Common myeloid progenitor, CD34-positive (primary cell): ENCODE results near the gene KSR2.

ENCODE experiments used
- CTCF ChIA-PET: fragments of 350-600 bp; sonication (Branson Sonifier 250); formaldehyde crosslinking; loops from one replicate; lab custom pipeline; 2021; ENCODE audit warnings: antibody characterized with exemption; lab: Charles Lee
- POLR2A ChIA-PET: fragments of 350-600 bp; sonication (Branson Sonifier 250); formaldehyde crosslinking; loops from one replicate; lab custom pipeline; 2021; ENCODE audit warnings: antibody characterized with exemption; lab: Charles Lee
- DNase-seq, 3 donors: peaks; one replicate each; pipeline versions ENCODE4 v3.0.0 to v3.0.0-alpha.2; 2013
- H3K27ac ChIP-seq, 2 experiments: 1 replicate in 1 of 2; 2 replicates in 1 of 2; pipeline ENCODE4 v1.7.0; 2013; ENCODE audit warnings: inconsistent platforms in 2 of 2, low read length in 2 of 2, mild to moderate bottlenecking in 2 of 2, low read depth in 1 of 2, moderate library complexity in 1 of 2; ENCODE audit not compliant: severe bottlenecking in 2 of 2, insufficient read depth in 1 of 2, poor library complexity in 1 of 2
- H3K27me3 ChIP-seq, 5 experiments: replicated peaks in 2 of 5; 1 replicate in 3 of 5; 2 replicates in 2 of 5; pipeline versions ENCODE4 v1.6.1 to v1.7.0; 2013; ENCODE audit warnings: low read length in 4 of 5, mild to moderate bottlenecking in 2 of 5, moderate library complexity in 2 of 5, inconsistent platforms in 1 of 5; ENCODE audit not compliant: insufficient read depth in 5 of 5, control insufficient read depth in 4 of 5
- H3K36me3 ChIP-seq, 4 experiments: 1 replicate in 2 of 4; 2 replicates in 2 of 4; pipeline versions ENCODE4 v1.6.1 to v1.7.0; 2013; ENCODE audit warnings: low read length in 3 of 4, control low read depth in 1 of 4, mild to moderate bottlenecking in 1 of 4; ENCODE audit not compliant: control insufficient read depth in 4 of 4, insufficient read depth in 4 of 4
- H3K4me1 ChIP-seq, 4 experiments: 1 replicate in 3 of 4; 2 replicates in 1 of 4; pipeline versions ENCODE4 v1.6.1 to v1.7.1; 2013; ENCODE audit warnings: low read length in 3 of 4, mild to moderate bottlenecking in 3 of 4, control low read depth in 1 of 4, inconsistent platforms in 1 of 4, moderate library complexity in 1 of 4; ENCODE audit not compliant: control insufficient read depth in 4 of 4, insufficient read depth in 4 of 4; ENCODE audit errors: control extremely low read depth in 1 of 4
- H3K4me3 ChIP-seq, 7 experiments: 1 replicate in 4 of 7; 2 replicates in 3 of 7; pipeline versions ENCODE4 v1.5.1 to v1.7.0; 2013; ENCODE audit warnings: mild to moderate bottlenecking in 7 of 7, low read length in 6 of 7, moderate library complexity in 6 of 7, inconsistent platforms in 2 of 7, low read depth in 2 of 7, control low read depth in 1 of 7; ENCODE audit not compliant: insufficient read depth in 4 of 7, control insufficient read depth in 1 of 7; ENCODE audit errors: extremely low read depth in 1 of 7
- H3K9me3 ChIP-seq, 5 experiments: 1 replicate in 4 of 5; 2 replicates in 1 of 5; pipeline versions ENCODE4 v1.6.1 to v1.7.1; 2013; ENCODE audit warnings: low read length in 4 of 5, mild to moderate bottlenecking in 2 of 5, inconsistent platforms in 1 of 5, low read depth in 1 of 5, moderate library complexity in 1 of 5; ENCODE audit not compliant: control insufficient read depth in 4 of 5, insufficient read depth in 2 of 5; ENCODE audit errors: control extremely low read depth in 1 of 5
- WGBS: methylation state at CpG from one replicate; pipeline ENCODE4 v1.1.5; 2013; ENCODE audit not compliant: insufficient coverage; 5-methylcytosine and 5-hydroxymethylcytosine counted together

The KSR2 gene

DNA sequence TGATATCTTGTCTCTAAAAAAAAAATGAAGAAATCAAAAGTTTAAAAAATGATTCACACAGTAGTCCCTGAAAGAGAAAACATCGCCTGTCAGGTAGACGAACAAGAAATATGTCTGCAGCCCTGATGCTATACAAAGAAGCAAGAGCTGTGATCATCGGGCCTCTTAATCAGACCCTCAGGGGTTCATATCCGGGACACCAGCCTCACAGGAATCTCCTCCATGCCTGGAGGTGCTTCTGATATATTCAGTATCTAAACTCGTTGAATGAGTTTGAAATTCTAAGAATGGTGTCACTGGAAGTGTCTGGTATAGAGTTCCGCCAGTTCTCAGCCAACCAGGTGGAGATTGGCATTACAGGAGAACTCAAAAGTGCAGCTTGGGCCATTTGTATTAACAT lies 64.7 kb downstream of the KSR2 start:
- Histone ChIP-seq H3K27me3 (peaks cover 0 to under 1% (median 0%) of the 10 kb centered on the region in 5 experiments), H3K4me3 (no peak overlapping the region), H3K4me1 (no peaks in the 10 kb centered on the region), H3K27ac (no peak overlapping the region), H3K36me3 (no peaks in the 10 kb centered on the region), H3K9me3 (peaks cover 0 to 3% (median 0%) of the 10 kb centered on the region in 5 experiments)
- ChIA-PET POLR2A (no interaction called here), CTCF (no interaction called here)
- WGBS: 90% methylated on average over 4 of the region's 6 CpGs
- no peak for DNase-seq

DNA sequence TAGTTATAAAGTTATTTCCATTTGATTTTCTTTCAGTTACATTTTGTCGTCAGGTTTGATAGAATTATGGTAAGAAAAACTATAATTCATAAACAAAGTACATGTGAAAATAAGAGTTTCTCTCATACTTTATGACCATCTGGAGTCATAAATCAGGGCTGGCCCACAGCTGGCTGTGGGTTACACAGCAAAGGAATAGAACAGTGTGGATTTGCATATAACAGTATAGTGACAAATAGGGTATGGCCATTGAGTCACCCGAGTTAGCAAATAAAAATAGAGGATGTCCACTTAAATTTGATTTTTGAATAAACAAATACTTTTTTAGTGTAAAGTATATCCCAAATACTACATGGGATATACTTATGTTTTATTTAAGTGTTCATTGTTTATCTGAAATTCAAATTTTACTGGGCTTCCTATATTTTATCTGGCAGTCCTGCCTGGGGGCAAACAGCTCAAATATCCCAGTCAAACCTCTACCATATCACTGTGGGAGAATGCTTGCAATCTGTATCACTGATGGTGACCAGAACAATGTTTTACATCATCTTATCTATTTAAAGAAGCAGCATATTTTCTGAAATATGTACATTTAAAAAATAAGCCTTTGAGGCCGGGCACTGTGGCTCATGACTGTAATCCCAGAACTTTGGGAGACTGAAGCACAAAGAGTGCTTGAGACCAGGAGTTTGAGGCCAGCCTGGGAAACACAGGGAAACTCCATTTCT lies 65.5 kb downstream of the KSR2 start:
- no peak overlapping the region for H3K27ac ChIP-seq
- no peak for DNase-seq
- POLR2A ChIA-PET: no interaction called here
- no peaks in the 10 kb centered on the region for H3K4me1 ChIP-seq
- H3K9me3 ChIP-seq: peaks cover 0 to 3% (median 0%) of the 10 kb centered on the region in 5 experiments
- no peaks in the 10 kb centered on the region for H3K36me3 ChIP-seq
- 100% methylated on average over 1 of the region's 3 CpGs for WGBS
- H3K4me3 ChIP-seq: no peak overlapping the region
- CTCF ChIA-PET: no interaction called here
- H3K27me3 ChIP-seq: peaks cover 0 to 3% (median 0%) of the 10 kb centered on the region in 5 experiments

GRCh38 chr12:117901631-117902030 lies 67.2 kb downstream of the KSR2 start:
- no peaks in the 10 kb centered on the region for H3K36me3 ChIP-seq
- peaks cover 0 to 3% (median 0%) of the 10 kb centered on the region in 5 experiments for H3K9me3 ChIP-seq
- peaks cover 0 to 3% (median 0%) of the 10 kb centered on the region in 5 experiments for H3K27me3 ChIP-seq
- POLR2A ChIA-PET: no interaction called here
- DNase-seq: no peak
- no peak overlapping the region for H3K27ac ChIP-seq
- CTCF ChIA-PET: no interaction called here
- no peak overlapping the region for H3K4me3 ChIP-seq
- no peaks in the 10 kb centered on the region for H3K4me1 ChIP-seq
- WGBS: 100% methylated on average over 2 of the region's 8 CpGs

- DNase-seq: no peak
- 92% methylated on average over 2 of the region's 4 CpGs for WGBS
- H3K9me3 ChIP-seq: peaks cover 0 to 3% (median 0%) of the 10 kb centered on the region in 5 experiments
- H3K27me3 ChIP-seq: peaks cover 0 to 3% (median 0%) of the 10 kb centered on the region in 5 experiments
- H3K4me3 ChIP-seq: no peak overlapping the region
- no peaks in the 10 kb centered on the region for H3K36me3 ChIP-seq
- CTCF ChIA-PET: no interaction called here
- H3K27ac ChIP-seq: no peak overlapping the region
- POLR2A ChIA-PET: no interaction called here
- H3K4me1 ChIP-seq: no peaks in the 10 kb centered on the region
Observed at GRCh38 chr12:117900561-117900960, 68.2 kb downstream of the KSR2 start.

DNA sequence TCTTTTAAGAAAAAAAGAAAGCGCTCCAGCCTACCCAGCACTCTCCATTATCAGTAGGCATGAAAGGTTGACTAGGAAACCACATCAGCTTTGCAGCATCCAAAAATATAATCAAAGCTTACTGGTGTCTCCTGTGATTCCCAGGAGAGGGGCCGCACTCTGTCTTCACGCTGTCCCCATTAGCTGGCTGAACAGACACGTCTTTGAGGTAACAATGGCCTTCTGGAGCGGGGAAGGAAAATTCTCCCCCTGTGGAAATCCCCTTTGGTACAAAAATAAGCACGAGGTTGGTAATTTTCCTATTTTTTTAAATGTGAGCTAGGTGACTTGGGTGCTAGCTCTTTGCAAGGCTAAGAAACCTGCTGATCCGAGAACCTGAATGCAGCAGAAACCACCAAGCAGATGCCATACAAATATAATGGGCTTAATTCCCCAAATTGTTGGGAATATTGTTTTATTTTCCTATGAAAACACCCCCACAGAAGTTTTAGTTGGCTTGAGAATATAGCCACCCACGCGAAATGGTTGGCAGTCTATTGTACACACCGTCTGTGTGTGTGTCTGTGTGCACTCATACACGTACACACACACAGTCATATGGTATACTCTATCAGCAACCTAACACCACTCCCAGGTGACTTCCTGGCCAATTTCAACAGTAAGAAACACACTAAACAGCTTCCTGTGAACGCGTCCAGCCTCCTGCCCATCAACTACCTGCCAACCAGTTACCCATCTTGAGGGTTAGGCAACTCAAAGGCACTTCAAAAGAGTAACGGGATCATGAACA lies 71.2 kb downstream of the KSR2 start:
- POLR2A ChIA-PET: no interaction called here

GRCh38 chr12:117896009-117896408 lies 72.8 kb downstream of the KSR2 start:
- H3K27ac ChIP-seq: no peak overlapping the region
- peaks cover 0 to 3% (median 0%) of the 10 kb centered on the region in 5 experiments for H3K9me3 ChIP-seq
- ChIA-PET CTCF (no interaction called here), POLR2A (no interaction called here)
- DNase-seq: no peak
- H3K27me3 ChIP-seq: peaks cover 0 to 3% (median 0%) of the 10 kb centered on the region in 5 experiments
- H3K4me1 ChIP-seq: no peaks in the 10 kb centered on the region
- H3K4me3 ChIP-seq: no peak overlapping the region
- WGBS: no CpG with 5 or more reads among the region's 1 CpG
- H3K36me3 ChIP-seq: no peaks in the 10 kb centered on the region

More for the DNA sequence above, 71.2 kb downstream of the KSR2 start:
- Histone ChIP-seq H3K27me3 (peaks cover 0 to 3% (median 0%) of the 10 kb centered on the region in 5 experiments), H3K4me3 (no peak overlapping the region), H3K27ac (no peak overlapping the region), H3K4me1 (no peaks in the 10 kb centered on the region), H3K36me3 (no peaks in the 10 kb centered on the region), H3K9me3 (peaks cover 0 to 3% (median 0%) of the 10 kb centered on the region in 5 experiments)
- CTCF ChIA-PET: no interaction called here
- DNase-seq: no peak
- WGBS: 88% methylated on average over 12 of the region's 14 CpGs

- CTCF ChIA-PET: no interaction called here
- no peaks in the 10 kb centered on the region for H3K4me1 ChIP-seq
Observed at GRCh38 chr12:117892441-117892840, 76.3 kb downstream of the KSR2 start.

More at GRCh38 chr12:117892441-117892840, 76.3 kb downstream of the KSR2 start:
- Histone ChIP-seq H3K4me3 (no peak overlapping the region), H3K36me3 (no peaks in the 10 kb centered on the region), H3K9me3 (no peaks in the 10 kb centered on the region), H3K27me3 (peaks cover 0 to 3% (median 0%) of the 10 kb centered on the region in 5 experiments), H3K27ac (no peak overlapping the region)
- no peak for DNase-seq
- POLR2A ChIA-PET: interaction anchor here (0.6 kb wide), 1 partner anchor 13 kb away, joined by 3 read pairs; no protein-coding TSS in a partner anchor
